Measurements from ENCODE around the gene PDE1C.

The PDE1C gene

DNA sequence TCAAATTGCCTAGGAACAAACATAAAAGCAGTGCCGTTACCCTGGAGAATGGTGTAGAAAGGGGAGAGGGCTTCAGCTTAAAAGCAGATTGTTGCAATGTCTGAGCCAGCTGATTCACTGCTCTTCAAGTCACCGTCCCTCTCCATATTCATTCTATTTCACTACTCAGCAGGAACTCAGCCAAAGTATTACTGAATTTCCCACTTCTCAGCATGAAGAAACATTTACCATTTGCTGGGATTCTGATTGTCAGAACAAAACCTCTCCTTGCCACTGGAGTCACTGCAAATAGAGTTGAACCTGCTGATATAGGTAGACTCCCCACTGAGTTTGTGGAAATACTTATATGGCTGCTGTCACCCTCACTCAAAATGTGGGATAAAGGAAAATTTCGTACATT lies 311.5 kb downstream of the PDE1C start:
- DNase-seq, result no peak

DNA sequence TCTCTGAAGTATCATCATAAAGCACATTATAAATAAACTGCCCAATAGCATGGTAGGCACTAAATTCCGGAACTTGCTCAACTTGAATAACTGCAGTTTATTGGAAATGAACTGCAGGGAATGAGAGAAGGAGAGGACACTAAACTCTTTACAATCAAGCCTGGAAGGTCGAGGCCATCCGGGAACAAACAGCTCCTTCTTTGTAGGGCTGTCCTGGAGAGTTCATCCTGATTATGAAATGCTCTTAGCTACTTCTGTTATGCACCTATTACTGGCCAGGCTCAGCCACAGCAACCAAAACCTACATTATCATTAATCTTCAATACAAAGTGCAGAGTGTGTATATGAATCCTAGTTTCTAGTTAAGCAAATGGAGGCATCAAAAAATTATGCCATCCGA lies 318.5 kb downstream of the PDE1C start:
- DNase-seq, result no peak

DNA sequence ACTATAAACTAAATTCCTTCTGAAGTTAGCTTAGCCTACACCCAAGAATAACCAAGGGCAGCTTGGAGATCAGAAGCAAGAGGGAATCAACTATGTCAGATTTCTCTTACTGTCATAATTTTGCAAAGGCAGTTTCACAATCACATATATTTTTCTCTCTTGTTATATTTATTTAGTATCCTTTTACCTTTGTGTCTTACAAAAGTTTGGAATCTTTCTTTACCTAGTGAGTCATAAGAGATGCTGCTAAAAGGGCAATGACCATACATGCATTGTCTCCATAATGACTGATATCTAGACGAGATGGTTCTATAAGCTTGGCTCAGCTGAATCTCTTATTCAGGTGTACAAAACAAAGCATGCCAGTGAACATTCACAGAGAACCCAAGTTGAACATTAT lies 322.1 kb downstream of the PDE1C start:
- DNase-seq, result no peak

DNA sequence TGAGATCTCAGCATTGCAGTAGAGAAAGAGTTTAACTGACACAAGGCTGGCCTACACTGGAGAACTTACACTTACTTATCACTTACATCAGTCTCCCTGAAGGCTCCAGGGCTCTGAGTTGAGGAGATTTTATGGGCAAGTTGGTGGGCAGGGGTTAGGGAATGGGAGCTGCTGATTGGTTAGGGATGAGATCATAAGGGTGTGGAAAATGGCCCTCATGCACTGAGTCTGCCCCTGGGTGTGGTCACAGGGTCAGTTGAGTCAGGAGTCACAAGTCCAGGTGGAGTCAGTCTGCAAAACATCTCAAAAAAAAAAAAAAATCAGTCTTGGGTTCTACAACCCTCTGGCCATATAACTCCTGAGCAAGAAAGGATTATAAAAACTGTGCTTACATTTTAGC lies 322.7 kb downstream of the PDE1C start:
- no peak for DNase-seq

DNA sequence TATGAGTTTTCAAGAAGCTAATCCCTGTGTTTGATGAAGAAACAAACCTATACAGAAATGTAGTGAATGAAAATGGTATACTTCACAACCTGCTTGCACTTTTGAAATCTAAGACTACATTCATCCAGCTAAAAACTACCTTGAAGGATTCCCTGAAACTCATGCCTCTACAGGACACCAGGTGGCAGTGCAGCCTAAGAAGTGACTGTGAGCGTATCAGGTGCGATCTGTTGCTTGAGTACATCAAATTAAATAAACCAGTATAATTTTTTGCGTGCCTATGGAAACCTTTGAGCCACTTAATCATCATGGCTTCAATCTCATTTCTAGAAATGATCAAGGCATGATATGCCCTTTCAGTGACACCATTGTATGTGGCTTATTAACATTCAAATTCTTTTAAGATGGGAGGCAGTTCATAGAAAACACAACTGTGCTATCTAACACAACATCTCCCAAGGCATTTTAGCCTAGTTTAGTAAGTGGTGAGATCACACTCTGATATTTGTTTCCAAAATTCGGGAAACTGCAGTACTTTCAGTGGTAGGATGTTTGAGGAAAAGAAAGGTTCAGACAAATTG lies 325.8 kb downstream of the PDE1C start:
- no peak for DNase-seq

DNA sequence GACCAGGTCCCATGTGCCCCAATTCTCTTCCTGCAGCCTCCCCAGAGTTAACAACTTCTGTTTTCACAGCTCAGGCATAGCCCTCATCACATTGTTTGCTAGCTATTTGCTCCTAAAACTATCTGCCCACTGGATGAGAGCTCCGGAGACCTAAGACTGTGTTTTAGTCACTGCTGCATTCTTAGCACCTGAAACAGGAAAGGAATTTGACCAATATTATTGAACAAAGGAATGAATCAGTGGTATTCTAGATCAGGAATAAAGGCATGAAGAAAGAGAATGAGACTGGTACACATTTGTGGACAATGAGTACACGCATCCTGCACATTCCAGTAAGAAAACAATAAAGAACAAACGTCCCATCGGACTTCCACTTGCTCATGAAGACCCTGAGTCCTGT lies 328.4 kb downstream of the PDE1C start:
- DNase-seq, result no peak

DNA sequence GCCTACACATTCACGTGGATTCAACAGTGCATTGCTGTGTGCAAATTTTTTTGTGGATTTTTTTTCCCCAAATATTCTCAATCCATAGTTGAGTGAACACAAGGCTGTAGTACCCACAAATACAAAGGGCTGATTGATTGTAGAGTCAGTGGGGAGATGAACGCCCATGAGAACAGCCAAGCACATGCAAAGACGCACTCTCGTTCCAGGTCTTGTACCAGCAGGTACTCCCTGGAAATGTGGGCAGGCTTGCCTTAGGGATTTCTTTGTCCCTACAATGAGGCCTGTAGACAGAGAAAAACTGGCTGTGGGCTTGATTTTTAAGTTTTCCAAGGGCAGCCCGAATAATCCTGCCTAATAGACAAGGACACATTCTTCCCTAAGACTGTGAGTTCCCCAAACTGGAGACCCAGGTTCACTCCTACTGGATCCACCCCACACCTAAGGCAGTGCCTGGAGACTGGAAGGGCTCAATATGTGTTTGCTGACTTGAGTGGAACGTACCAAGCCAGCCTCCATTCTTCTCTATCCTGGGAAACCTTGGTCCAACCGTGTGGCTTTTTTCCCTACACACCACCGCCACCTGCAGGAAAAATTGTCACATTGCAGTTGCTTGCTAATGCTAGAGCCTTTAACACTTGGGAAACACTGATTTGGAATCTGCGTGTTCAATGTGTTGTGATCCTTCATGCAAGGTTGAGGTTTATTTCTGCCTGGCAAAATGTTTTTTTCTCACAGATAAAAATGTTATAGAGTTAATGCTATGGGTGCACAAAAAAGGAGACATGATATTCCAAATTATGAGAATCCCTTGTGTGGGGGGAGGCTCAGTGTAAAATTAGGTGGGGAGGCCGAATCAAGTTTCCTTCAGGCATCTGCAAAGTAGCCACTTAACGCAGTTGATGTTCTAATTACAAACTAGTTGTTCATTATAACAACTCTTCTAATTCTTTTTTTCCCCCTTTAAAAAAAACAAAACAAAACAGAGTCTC lies 333.9 kb downstream of the PDE1C start:
- no peak for DNase-seq

DNA sequence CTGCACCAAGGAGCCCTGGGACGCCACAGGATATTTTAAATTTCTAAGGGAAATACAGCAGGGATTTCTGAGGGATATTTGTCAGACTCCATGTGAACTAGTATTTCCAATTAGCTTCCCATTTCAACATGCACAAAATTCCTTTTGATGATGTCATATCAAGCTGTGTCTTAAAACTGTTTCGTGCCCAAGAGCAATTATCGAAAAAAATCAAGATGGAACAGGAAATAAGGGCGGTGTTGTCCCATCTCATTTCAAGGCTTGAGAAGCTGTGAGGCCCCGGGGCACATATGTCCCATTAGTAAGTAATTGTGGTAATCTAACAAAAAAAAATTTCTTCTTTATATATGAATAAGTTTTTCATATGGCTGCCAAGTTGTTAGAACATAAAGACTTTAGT lies 335.8 kb downstream of the PDE1C start:
- DNase-seq, result no peak

DNA sequence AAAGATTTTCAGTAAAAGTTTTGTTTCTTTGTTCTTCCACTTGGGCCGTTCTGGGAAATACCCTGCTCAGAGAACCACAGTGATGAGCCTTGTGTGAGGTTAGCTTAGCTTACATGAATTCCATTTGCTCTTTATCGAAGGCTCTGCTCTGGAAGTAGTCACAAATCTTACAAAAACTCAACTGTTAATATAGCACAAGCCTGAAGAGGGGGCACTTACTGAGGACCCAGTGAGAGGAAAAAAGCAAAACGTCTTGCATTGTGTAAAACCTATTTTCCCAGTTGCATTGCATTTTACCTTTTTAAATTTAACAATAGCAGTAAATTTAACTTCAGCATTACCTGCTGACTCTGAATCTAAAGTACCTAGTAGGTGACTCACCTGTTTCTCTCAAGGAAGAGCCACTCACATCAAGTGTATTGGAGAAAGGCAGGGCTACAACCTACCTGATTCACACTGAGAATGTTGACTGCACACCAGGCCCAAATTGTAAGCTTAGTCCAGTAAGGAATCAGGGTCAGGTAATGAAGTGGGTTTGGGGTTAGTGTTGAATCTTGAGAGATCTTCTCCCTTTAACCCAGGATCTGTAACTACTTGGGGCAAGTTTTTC lies 340.9 kb downstream of the PDE1C start:
- no peak for DNase-seq

DNA sequence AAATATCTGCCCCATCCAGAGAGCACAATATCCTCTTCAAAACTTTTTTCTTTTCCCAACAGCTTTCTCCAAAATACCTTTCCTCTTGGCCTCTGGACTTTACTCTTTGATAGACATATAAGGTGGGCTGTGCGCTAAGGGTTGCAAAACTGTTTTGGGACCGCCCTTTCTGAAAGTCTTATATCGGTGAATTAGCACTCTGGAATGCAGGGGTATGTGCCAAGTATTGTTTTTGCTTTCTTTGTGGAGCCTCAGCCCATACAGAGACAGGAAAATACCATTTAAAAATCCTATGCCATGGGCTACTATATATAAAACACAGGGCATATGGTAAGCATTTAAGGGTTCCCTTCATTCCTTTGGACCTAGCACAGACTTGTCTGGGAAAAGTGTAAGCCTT lies 345.5 kb downstream of the PDE1C start:
- DNase-seq, result no peak

DNA sequence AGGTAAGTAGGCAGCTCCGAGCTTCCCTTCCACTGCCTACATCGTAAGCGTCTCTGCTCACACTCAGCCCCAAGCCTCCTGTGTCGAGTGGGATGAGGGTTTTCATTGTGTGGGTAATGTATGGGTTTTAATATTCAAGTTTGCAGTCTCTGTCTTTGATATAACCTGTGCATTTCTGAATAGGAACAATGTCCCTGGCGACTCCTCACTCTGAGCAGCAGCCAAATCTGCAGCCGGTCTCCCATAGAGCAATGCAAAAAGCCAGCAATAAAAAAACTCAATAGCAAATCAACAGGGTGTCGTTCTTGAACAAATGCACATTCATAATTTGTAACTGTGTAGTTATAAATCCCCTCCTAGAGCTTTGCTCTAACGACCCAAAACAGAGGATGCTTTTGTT lies 349.8 kb downstream of the PDE1C start:
- no peak for DNase-seq

DNA sequence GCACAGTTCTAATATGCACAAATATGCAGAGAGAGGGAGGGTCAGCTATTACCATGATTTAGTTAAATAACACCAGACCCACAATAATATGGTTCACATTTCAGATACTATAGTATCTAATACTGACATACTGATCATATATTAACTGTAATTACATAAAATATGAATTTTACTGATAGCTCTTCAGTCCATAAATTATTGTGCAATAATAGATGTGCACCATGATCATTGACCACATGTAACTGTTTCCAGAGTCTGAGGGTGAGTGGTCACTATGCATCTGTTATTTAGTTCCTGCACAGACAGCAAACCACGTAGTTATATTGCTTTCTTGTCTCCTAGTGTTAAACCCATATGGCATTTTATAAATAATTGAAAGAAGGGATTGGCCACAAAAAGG lies 353.9 kb downstream of the PDE1C start:
- DNase-seq, result no peak

DNA sequence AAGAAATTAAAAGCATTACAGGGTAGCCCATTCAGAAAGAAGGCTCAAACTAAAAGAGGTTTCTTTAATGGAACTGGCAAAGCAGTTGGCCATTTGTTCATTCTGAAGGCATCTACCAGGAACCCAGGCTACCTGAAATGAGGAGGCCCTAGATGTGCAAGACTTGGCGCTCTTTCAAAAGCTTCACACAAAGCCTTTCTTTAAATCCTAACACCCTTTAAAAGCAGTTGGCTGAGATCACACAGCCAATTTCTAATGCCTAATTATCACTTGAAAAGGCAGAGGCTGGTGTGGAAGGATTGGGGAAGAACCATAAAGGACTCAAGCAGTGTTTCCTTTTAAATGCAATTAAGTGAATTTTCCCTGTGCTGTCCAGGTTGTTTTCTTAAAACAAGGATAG lies 360.0 kb downstream of the PDE1C start:
- no peak for DNase-seq

DNA sequence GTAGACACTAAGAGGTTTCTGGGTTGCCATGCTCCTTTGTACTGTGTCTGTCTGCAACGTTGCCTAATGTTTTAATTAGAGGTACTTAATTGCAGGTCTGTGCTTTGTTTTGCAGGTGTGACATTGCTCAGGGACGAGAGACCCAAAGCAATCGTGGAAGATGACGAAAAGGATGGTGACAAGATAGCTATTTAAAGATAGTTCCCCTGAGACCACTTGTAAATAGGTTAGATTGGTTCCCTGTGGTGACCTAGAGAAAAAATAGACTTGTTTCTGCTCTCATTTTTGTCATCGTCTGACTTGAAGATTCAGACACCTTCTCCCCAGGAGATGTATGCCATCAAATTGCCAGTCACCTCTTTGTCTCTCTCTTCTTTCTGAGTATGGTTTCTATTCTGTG lies 363.1 kb downstream of the PDE1C start:
- no peak for DNase-seq

DNA sequence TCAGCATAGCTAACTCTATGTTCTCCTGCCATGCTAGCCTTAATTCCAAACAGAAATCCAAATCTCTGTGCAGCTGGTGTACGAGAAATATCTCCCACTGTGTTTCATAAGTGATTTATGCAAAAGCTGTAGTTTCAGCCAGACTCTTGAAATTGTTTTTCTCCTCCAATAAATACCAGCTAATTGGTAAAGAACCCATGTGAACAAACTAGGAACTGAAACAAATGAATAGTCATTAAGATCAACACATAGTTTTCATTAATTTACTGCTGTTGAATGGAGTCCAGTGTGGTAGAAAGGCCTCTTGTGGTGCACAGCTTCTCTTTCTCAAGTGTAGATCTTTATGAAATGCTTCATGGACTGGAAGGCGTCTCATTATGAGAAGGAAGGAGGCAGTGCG lies 364.8 kb downstream of the PDE1C start:
- no peak for DNase-seq

DNA sequence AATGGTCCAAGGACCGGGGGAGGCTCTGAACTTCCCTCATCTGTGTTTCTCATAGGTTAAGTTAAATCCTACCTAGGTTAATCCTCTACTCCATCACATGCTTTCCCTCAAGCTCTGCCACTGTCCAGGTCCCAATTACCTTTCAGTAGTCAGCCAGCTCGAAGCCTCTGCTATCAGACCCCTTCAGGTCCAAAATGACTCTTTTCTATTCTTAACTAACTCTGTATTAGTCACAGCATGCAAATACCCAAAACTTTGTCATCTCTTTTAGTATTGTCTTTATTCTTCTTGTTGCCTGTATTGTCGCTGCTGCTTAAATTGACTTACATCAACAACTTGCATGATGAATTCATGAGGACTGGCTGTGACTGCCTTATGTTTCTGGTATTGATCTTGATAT lies 367.9 kb downstream of the PDE1C start:
- DNase-seq, result no peak

Measured in activated CD4-positive, CD25-positive, alpha-beta regulatory T cell (primary cell).